PFSK-1 (cell line): ENCODE data around the gene NCOR2.

Experiments used
- FOXP2 ChIP-seq: optimal IDR thresholded peaks from 2 replicates; pipeline ENCODE3; 2011; ENCODE audit warnings: borderline replicate concordance, control low read depth, inconsistent platforms; ENCODE audit not compliant: insufficient read depth; ENCODE audit errors: extremely low read length, extremely low read depth
- POLR2AphosphoS5 ChIP-seq: IDR thresholded peaks from 2 replicates; pipeline ENCODE4 v1.6.1; 2012; ENCODE audit warnings: low read depth, mild to moderate bottlenecking, control low read depth, low read length, moderate library complexity
- SIN3A ChIP-seq: IDR thresholded peaks from 2 replicates; pipeline ENCODE4 v1.6.1; 2012; ENCODE audit warnings: mild to moderate bottlenecking, low read length, moderate library complexity, borderline replicate concordance; ENCODE audit not compliant: insufficient read depth
- TAF1 ChIP-seq: IDR thresholded peaks from 2 replicates; pipeline ENCODE4 v1.6.1; 2012; ENCODE audit warnings: low read length, control low read depth, borderline replicate concordance; ENCODE audit not compliant: insufficient read depth
- TF ChIP-seq, protein P1 (sequence below), 2 experiments: IDR thresholded peaks; 2 replicates each; pipeline versions ENCODE4 v1.6.1 to v1.8.0; 2011 to 2012; ENCODE audit warnings: low read depth in 2 of 2, low read length in 2 of 2, control low read depth in 1 of 2, inconsistent platforms in 1 of 2, mild to moderate bottlenecking in 1 of 2, moderate library complexity in 1 of 2; ENCODE audit not compliant: insufficient read depth in 1 of 2

The NCOR2 gene

DNA sequence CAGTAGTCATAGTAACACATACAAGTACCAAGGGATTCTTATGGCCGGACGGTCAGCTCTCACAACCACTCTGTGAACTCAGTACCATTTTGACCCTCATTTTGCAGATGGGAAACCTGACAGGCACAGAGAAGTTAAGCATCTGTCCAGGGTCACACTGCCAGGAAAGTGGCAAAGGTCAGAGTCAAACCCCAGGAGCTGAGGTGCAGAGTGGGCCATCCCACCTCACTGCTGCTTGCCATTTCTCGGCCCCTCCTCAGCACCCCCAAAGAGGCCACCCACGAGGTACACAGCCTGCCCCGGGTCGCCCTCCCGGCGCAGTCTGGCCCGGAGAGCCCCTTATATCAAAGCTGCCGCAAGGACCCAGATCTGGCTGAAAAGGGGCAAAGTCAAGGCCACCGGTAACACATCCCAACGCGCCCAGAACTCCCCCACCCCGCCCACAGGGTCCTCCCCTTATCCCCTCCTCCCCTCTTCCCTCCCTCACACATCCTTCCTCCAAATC, 1.7 kb downstream of the NCOR2 start:
- TF ChIP-seq, protein P1, sequence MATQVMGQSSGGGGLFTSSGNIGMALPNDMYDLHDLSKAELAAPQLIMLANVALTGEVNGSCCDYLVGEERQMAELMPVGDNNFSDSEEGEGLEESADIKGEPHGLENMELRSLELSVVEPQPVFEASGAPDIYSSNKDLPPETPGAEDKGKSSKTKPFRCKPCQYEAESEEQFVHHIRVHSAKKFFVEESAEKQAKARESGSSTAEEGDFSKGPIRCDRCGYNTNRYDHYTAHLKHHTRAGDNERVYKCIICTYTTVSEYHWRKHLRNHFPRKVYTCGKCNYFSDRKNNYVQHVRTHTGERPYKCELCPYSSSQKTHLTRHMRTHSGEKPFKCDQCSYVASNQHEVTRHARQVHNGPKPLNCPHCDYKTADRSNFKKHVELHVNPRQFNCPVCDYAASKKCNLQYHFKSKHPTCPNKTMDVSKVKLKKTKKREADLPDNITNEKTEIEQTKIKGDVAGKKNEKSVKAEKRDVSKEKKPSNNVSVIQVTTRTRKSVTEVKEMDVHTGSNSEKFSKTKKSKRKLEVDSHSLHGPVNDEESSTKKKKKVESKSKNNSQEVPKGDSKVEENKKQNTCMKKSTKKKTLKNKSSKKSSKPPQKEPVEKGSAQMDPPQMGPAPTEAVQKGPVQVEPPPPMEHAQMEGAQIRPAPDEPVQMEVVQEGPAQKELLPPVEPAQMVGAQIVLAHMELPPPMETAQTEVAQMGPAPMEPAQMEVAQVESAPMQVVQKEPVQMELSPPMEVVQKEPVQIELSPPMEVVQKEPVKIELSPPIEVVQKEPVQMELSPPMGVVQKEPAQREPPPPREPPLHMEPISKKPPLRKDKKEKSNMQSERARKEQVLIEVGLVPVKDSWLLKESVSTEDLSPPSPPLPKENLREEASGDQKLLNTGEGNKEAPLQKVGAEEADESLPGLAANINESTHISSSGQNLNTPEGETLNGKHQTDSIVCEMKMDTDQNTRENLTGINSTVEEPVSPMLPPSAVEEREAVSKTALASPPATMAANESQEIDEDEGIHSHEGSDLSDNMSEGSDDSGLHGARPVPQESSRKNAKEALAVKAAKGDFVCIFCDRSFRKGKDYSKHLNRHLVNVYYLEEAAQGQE (IDR thresholded peaks at IDR 0.05; ENCODE audit: insufficient read depth in 1 of 2, low read depth in 2 of 2, low read length in 2 of 2), result no peak
- no peak for TF ChIP-seq TAF1

GRCh38 chr12:124564971-124565491, 2.4 kb downstream of the NCOR2 start:
- TF ChIP-seq FOXP2 (no peak), POLR2AphosphoS5 (no peak), TAF1 (no peak), SIN3A (no peak)
- TF ChIP-seq, protein P1 (IDR thresholded peaks at IDR 0.05; ENCODE audit: insufficient read depth in 1 of 2, low read depth in 2 of 2, low read length in 2 of 2), result no peak

DNA sequence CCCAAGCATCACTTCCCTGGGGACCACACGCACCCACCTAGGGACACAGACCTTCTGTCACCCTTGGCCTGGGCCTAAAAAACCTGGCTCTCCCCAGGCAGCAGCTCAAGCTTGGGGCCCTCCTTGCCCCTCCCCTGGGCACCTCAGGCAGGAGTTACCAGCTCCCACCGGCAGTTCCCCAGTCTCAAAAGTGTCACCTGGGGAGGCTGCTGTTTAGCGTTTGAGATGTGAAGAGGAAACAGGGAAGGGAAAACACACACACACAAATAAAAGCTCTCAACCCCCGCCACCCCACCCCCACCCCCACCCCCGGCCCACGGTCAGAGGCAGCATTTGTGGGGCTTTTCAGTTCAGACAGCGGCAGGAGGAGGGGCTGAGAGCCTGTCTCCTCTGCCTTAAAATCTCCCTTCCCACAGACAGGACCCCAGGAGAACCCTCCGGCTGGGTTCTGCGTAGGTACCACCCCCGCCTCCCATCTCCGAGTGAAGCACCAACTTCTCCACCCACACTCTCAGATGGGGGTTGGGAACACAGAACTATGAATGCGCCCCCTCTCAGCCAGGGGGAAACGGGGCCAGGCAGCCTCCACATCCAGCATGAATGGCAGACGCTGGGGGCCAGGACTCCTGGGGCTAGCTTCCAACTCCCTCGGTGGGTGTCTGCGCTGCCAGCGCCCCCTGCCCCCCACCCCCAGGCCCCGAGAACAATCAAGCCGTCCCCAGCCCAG, 3.0 kb downstream of the NCOR2 start:
- TF ChIP-seq TAF1 (no peak), POLR2AphosphoS5 (no peak), SIN3A (no peak), FOXP2 (no peak)
- TF ChIP-seq, protein P1 (IDR thresholded peaks at IDR 0.05; ENCODE audit: insufficient read depth in 1 of 2, low read depth in 2 of 2, low read length in 2 of 2), result no peak

DNA sequence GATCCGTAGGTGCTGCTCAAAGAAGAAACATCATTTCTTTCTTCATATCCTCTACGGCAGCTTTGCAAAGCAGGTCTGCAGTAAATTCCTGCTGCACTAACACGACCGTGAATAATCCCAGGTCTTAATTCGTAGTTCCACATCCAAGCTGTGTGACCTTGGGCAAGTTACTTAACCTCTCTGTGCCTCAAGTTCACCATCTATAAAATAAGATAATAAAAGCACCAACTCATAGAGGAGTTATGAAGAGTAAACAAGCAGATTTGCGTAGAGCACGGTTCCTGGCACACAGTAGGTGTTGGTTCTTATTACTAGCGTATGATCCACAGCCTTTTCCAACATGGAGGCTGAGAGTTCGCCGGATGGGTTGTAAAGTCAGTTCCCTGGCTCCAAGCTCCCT, 3.6 kb downstream of the NCOR2 start:
- no peak for TF ChIP-seq TAF1
- no peak for TF ChIP-seq SIN3A
- no peak for TF ChIP-seq POLR2AphosphoS5
- TF ChIP-seq, protein P1 (IDR thresholded peaks at IDR 0.05; ENCODE audit: insufficient read depth in 1 of 2, low read depth in 2 of 2, low read length in 2 of 2), result no peak
- TF ChIP-seq FOXP2, result no peak

- TF ChIP-seq, protein P1 (IDR thresholded peaks at IDR 0.05; ENCODE audit: insufficient read depth in 1 of 2, low read depth in 2 of 2, low read length in 2 of 2), result no peak
- TF ChIP-seq TAF1 (no peak), SIN3A (no peak), FOXP2 (no peak), POLR2AphosphoS5 (no peak)
These were observed 4.0 kb downstream of the NCOR2 start for GRCh38 chr12:124563401-124563800.
